Hepatocyte (in vitro differentiated cells): Measurements from ENCODE around the gene ZSCAN2.

Experiments used
- CTCF ChIP-seq: fragments of 200-600 bp; sonication (generic); IDR thresholded peaks from 2 replicates; pipeline ENCODE4 v1.5.1; 2016; ENCODE audit warnings: antibody characterized with exemption, mild to moderate bottlenecking; ENCODE audit not compliant: poor library complexity
- EZH2phosphoT487 ChIP-seq: fragments of 200-600 bp; sonication (generic); IDR thresholded peaks from one replicate; pipeline ENCODE4 v1.6.1; 2018; ENCODE audit warnings: antibody characterized with exemption, mild to moderate bottlenecking, low read depth, moderate library complexity; ENCODE audit not compliant: unreplicated experiment, severe bottlenecking

- TF ChIP-seq CTCF (no peak), EZH2phosphoT487 (no peak)
These were observed at the start of gene ZSCAN2 for GRCh38 chr15:84600687-84601554.
